Measurements from ENCODE around the gene TXNRD1. TPM values are rescaled to one million over a fixed set of nuclear protein-coding genes. Genes with fewer than 3 reads are reported as not detected.
"Not testable (repeated sequence)": the region's sequence is repeated elsewhere in the genome, so short reads cannot be mapped to it uniquely, and the experiment has no call there.

Gene TXNRD1
- total RNA-seq, 4 donors from 2014 or later = 23.4 to 43.2 (median 35.6) TPM

- intact Hi-C loops (cut with DNase I; ENCODE audit: low total_unique reads) = no loop called here
- no peak overlapping the region for H3K4me3 ChIP-seq (ENCODE audit: low read depth, poor library complexity, severe bottlenecking)
- TF ChIP-seq POLR2A (IDR thresholded peaks at IDR 0.05) (no peak), CTCF (IDR thresholded peaks at IDR 0.05) (no peak)
- no peak for DNase-seq (ENCODE audit: low spot score in 2 of 2)
- 83 to 88% methylated on average over 28 of the region's 28 CpGs for WGBS, 2 donors
Observed at GRCh38 chr12:104171785-104172569, 43.6 kb upstream of the TXNRD1 start.

GRCh38 chr12:104172570-104172947, 43.0 kb upstream of the TXNRD1 start:
- no peak for DNase-seq (ENCODE audit: low spot score in 2 of 2)
- whole genome bisulfite sequencing, 2 donors = 84 to 88% methylated on average over 6 of the region's 6 CpGs
- intact Hi-C loops (cut with DNase I; ENCODE audit: low total_unique reads) = no loop called here
- no peak overlapping the region for H3K4me3 ChIP-seq (ENCODE audit: low read depth, poor library complexity, severe bottlenecking)
- TF ChIP-seq CTCF (IDR thresholded peaks at IDR 0.05) (no peak), POLR2A (IDR thresholded peaks at IDR 0.05) (no peak)

GRCh38 chr12:104173804-104174203, 41.8 kb upstream of the TXNRD1 start:
- intact Hi-C loops (cut with DNase I; ENCODE audit: low total_unique reads); DNase-seq (ENCODE audit: low spot score in 2 of 2); H3K4me3 ChIP-seq (ENCODE audit: low read depth, poor library complexity, severe bottlenecking): not testable (repeated sequence)
- WGBS, 2 donors = 78 to 89% methylated on average over 5 of the region's 5 CpGs

- DNase-seq (ENCODE audit: low spot score in 2 of 2) = no peak
- H3K4me3 ChIP-seq (ENCODE audit: low read depth, poor library complexity, severe bottlenecking) = no peak overlapping the region
- WGBS, 2 donors = 84 to 86% methylated on average over 10 of the region's 10 CpGs
- TF ChIP-seq POLR2A (IDR thresholded peaks at IDR 0.05) (no peak), CTCF (IDR thresholded peaks at IDR 0.05) (no peak)
- intact Hi-C loops (cut with DNase I; ENCODE audit: low total_unique reads) = no loop called here
Observed at GRCh38 chr12:104175726-104176247, 39.8 kb upstream of the TXNRD1 start.

- no peak overlapping the region for H3K4me3 ChIP-seq (ENCODE audit: low read depth, poor library complexity, severe bottlenecking)
- WGBS, 2 donors = 24 to 30% methylated on average over 2 of the region's 2 CpGs
- intact Hi-C loops (cut with DNase I; ENCODE audit: low total_unique reads) = no loop called here
- TF ChIP-seq CTCF (IDR thresholded peaks at IDR 0.05) = no peak
- TF ChIP-seq POLR2A (IDR thresholded peaks at IDR 0.05) = no peak
- DNase-seq (ENCODE audit: low spot score in 2 of 2) = no peak
Observed at GRCh38 chr12:104177336-104177662, 38.3 kb upstream of the TXNRD1 start.

GRCh38 chr12:104177663-104178501, 37.7 kb upstream of the TXNRD1 start:
- TF ChIP-seq POLR2A (IDR thresholded peaks at IDR 0.05) (no peak), CTCF (IDR thresholded peaks at IDR 0.05) (no peak)
- 30 to 35% methylated on average over 8 of the region's 8 CpGs for WGBS, 2 donors
- DNase-seq (ENCODE audit: low spot score in 2 of 2) = peak; percentile 86 to 94
- intact Hi-C loops (cut with DNase I; ENCODE audit: low total_unique reads) = no loop called here
- no peak overlapping the region for H3K4me3 ChIP-seq (ENCODE audit: low read depth, poor library complexity, severe bottlenecking)

Data from lower leg skin (tissue), 4 donors.